Sigmoid colon (tissue), 4 donors: ENCODE data around the gene SUOX.
"Not testable (repeated sequence)": the region's sequence is repeated elsewhere in the genome, so short reads cannot be mapped to it uniquely, and the experiment has no call there.

ENCODE experiments used
- CTCF ChIP-seq, 4 experiments: fragments of 450-650 bp in 3 of 4; fragments of 200-600 bp in 1 of 4; IDR thresholded peaks; one replicate each; pipeline ENCODE4 v1.5.1; 2016 to 2019; ENCODE audit warnings: antibody characterized with exemption in 4 of 4, mild to moderate bottlenecking in 3 of 4, moderate library complexity in 2 of 4
- POLR2A ChIP-seq, 2 donors: fragments of 450-650 bp; IDR thresholded peaks; one replicate each; pipeline ENCODE4 v1.6.1; 2016; ENCODE audit warnings: antibody characterized with exemption in 2 of 2, mild to moderate bottlenecking in 2 of 2, moderate library complexity in 2 of 2
- POLR2AphosphoS5 ChIP-seq, 4 donors: sonication (generic); formaldehyde crosslinking; IDR thresholded peaks; one replicate each; pipeline ENCODE4 v1.6.1; 2017; ENCODE audit warnings: antibody characterized with exemption in 4 of 4

GRCh38 chr12:56042430-56042813 is 45.3 kb downstream of the SUOX start:
- TF ChIP-seq CTCF, POLR2AphosphoS5, POLR2A (IDR thresholded peaks at IDR 0.05): not testable (repeated sequence)
